ENCODE measurements around the gene ZNF750.

ZNF750 gene

GRCh38 chr17:82832881-82833475 lies 6.8 kb downstream of the ZNF750 start:
- DNase-seq = no peak

GRCh38 chr17:82832411-82832810 lies 7.4 kb downstream of the ZNF750 start:
- DNase-seq = no peak

GRCh38 chr17:82831818-82832200 lies 8.0 kb downstream of the ZNF750 start:
- no peak for DNase-seq

GRCh38 chr17:82831041-82831817 lies 8.6 kb downstream of the ZNF750 start:
- no peak for DNase-seq

GRCh38 chr17:82830249-82830661 lies 9.6 kb downstream of the ZNF750 start:
- peak in 1 of 2 experiments; percentile 20 for DNase-seq

- DNase-seq = no peak
Measured at GRCh38 chr17:82828875-82829487, 10.8 kb downstream of the ZNF750 start.

GRCh38 chr17:82826956-82827355 lies 12.9 kb downstream of the ZNF750 start:
- no peak for DNase-seq

- no peak for DNase-seq
Measured at GRCh38 chr17:82826211-82826610, 13.6 kb downstream of the ZNF750 start.

GRCh38 chr17:82825540-82826124 lies 14.2 kb downstream of the ZNF750 start:
- no peak for DNase-seq

- DNase-seq = no peak
Measured at GRCh38 chr17:82823004-82823403, 16.8 kb downstream of the ZNF750 start.

GRCh38 chr17:82822281-82822680 lies 17.5 kb downstream of the ZNF750 start:
- no peak for DNase-seq

GRCh38 chr17:82821554-82821953 lies 18.3 kb downstream of the ZNF750 start:
- no peak for DNase-seq

GRCh38 chr17:82820278-82821251 lies 19.3 kb downstream of the ZNF750 start:
- no peak for DNase-seq

GRCh38 chr17:82817947-82818346 lies 21.9 kb downstream of the ZNF750 start:
- DNase-seq = no peak

- no peak for DNase-seq
Measured at GRCh38 chr17:82816358-82816757, 23.5 kb downstream of the ZNF750 start.

GRCh38 chr17:82815790-82816305 lies 24.0 kb downstream of the ZNF750 start:
- no peak for DNase-seq

GRCh38 chr17:82815354-82815753 lies 24.5 kb downstream of the ZNF750 start:
- no peak for DNase-seq

- DNase-seq = no peak
Measured at GRCh38 chr17:82814834-82815233, 25.0 kb downstream of the ZNF750 start.

GRCh38 chr17:82813299-82814051 lies 26.3 kb downstream of the ZNF750 start:
- DNase-seq = no peak

- no peak for DNase-seq
Measured at GRCh38 chr17:82812601-82813000, 27.2 kb downstream of the ZNF750 start.

GRCh38 chr17:82812058-82812457 lies 27.8 kb downstream of the ZNF750 start:
- DNase-seq = no peak
